ENCODE results near the gene ARHGEF28. TPM values are rescaled to one million over a fixed set of nuclear protein-coding genes. Genes with fewer than 3 reads are reported as not detected.

The ARHGEF28 gene
- total RNA-seq, 1 donor from 2014 or later = 0.93 TPM

- Mint-ChIP-seq H3K4me1 (peaks cover 3% of the 10 kb centered on the region), H3K27me3 (ENCODE audit: low read depth) (no peaks in the 10 kb centered on the region), H3K4me3 (no peak overlapping the region), H3K27ac (ENCODE audit: unreplicated experiment) (no peak overlapping the region), H3K9me3 (no peaks in the 10 kb centered on the region), H3K36me3 (ENCODE audit: low read depth) (no peaks in the 10 kb centered on the region)
- no peak for DNase-seq (ENCODE audit: low read depth, low spot score)
- TF ChIP-seq CTCF (conservative IDR thresholded peaks at IDR 0.05) = no peak
Measured at GRCh38 chr5:73858054-73858453, 232.1 kb downstream of the ARHGEF28 start.

- H3K4me3 Mint-ChIP-seq = no peak overlapping the region
- no peaks in the 10 kb centered on the region for H3K4me1 Mint-ChIP-seq
- H3K9me3 Mint-ChIP-seq = no peaks in the 10 kb centered on the region
- H3K27me3 Mint-ChIP-seq (ENCODE audit: low read depth) = no peaks in the 10 kb centered on the region
- H3K36me3 Mint-ChIP-seq (ENCODE audit: low read depth) = no peaks in the 10 kb centered on the region
- no peak overlapping the region for H3K27ac Mint-ChIP-seq (ENCODE audit: unreplicated experiment)
- no peak for DNase-seq (ENCODE audit: low read depth, low spot score)
- no peak for TF ChIP-seq CTCF (conservative IDR thresholded peaks at IDR 0.05)
Measured at GRCh38 chr5:73858776-73859175, 232.8 kb downstream of the ARHGEF28 start.

GRCh38 chr5:73859696-73860095 is 233.7 kb downstream of the ARHGEF28 start:
- H3K27ac Mint-ChIP-seq (ENCODE audit: unreplicated experiment) = no peak overlapping the region
- H3K9me3 Mint-ChIP-seq = no peaks in the 10 kb centered on the region
- H3K27me3 Mint-ChIP-seq (ENCODE audit: low read depth) = no peaks in the 10 kb centered on the region
- H3K36me3 Mint-ChIP-seq (ENCODE audit: low read depth) = no peaks in the 10 kb centered on the region
- no peaks in the 10 kb centered on the region for H3K4me1 Mint-ChIP-seq
- H3K4me3 Mint-ChIP-seq = no peak overlapping the region
- no peak for DNase-seq (ENCODE audit: low read depth, low spot score)
- TF ChIP-seq CTCF (conservative IDR thresholded peaks at IDR 0.05) = no peak

GRCh38 chr5:73861313-73861988 is 235.5 kb downstream of the ARHGEF28 start:
- H3K27ac Mint-ChIP-seq (ENCODE audit: unreplicated experiment) = no peak overlapping the region
- no peaks in the 10 kb centered on the region for H3K4me1 Mint-ChIP-seq
- DNase-seq (ENCODE audit: low read depth, low spot score) = no peak
- TF ChIP-seq CTCF (conservative IDR thresholded peaks at IDR 0.05) = no peak
- H3K9me3 Mint-ChIP-seq = no peaks in the 10 kb centered on the region
- no peak overlapping the region for H3K4me3 Mint-ChIP-seq
- H3K27me3 Mint-ChIP-seq (ENCODE audit: low read depth) = no peaks in the 10 kb centered on the region
- H3K36me3 Mint-ChIP-seq (ENCODE audit: low read depth) = no peaks in the 10 kb centered on the region

- no peak for TF ChIP-seq CTCF (conservative IDR thresholded peaks at IDR 0.05)
- Mint-ChIP-seq H3K27ac (ENCODE audit: unreplicated experiment) (no peak overlapping the region), H3K4me3 (no peak overlapping the region), H3K27me3 (ENCODE audit: low read depth) (no peaks in the 10 kb centered on the region), H3K4me1 (no peaks in the 10 kb centered on the region), H3K9me3 (no peaks in the 10 kb centered on the region), H3K36me3 (ENCODE audit: low read depth) (no peaks in the 10 kb centered on the region)
- no peak for DNase-seq (ENCODE audit: low read depth, low spot score)
Measured at GRCh38 chr5:73862796-73863195, 236.8 kb downstream of the ARHGEF28 start.

Data from neural crest cell (in vitro differentiated cells).